Testis (tissue), 2 donors: ENCODE measurements around the gene BEST1.

Experiments
- CTCF ChIP-seq, 3 experiments: fragments of 450-650 bp in 2 of 3; fragments of 200-600 bp in 1 of 3; sonication (generic) in 1 of 3; IDR thresholded peaks; one replicate each; pipeline ENCODE4 v1.5.1; 2016 to 2019; ENCODE audit warnings: antibody characterized with exemption in 3 of 3, mild to moderate bottlenecking in 2 of 3, moderate library complexity in 1 of 3
- POLR2A ChIP-seq: fragments of 450-650 bp; IDR thresholded peaks from one replicate; pipeline ENCODE4 v1.6.1; 2017; ENCODE audit warnings: antibody characterized with exemption, mild to moderate bottlenecking, moderate library complexity

GRCh38 chr11:62010935-62011528, 60.9 kb downstream of the BEST1 start:
- TF ChIP-seq CTCF (IDR thresholded peaks at IDR 0.05) (no peak), POLR2A (no peak)
